Subcutaneous abdominal adipose tissue (tissue), 5 donors: ENCODE data around the gene ADARB2.

Experiments
- H3K27ac ChIP-seq: one replicate; pipeline ENCODE4 v1.7.0; 2013; ENCODE audit warnings: low read depth, mild to moderate bottlenecking, inconsistent platforms, low read length, moderate library complexity
- H3K27me3 ChIP-seq, 5 donors: one replicate each; pipeline ENCODE4 v1.7.0; 2013; ENCODE audit warnings: low read length in 5 of 5, inconsistent platforms in 1 of 5; ENCODE audit not compliant: control insufficient read depth in 5 of 5, insufficient read depth in 4 of 5
- H3K36me3 ChIP-seq, 5 donors: one replicate each; pipeline ENCODE4 v1.7.0; 2013; ENCODE audit warnings: low read length in 5 of 5; ENCODE audit not compliant: control insufficient read depth in 5 of 5, insufficient read depth in 5 of 5
- H3K4me1 ChIP-seq, 5 donors: one replicate each; pipeline ENCODE4 v1.7.0; 2013; ENCODE audit warnings: low read length in 5 of 5, mild to moderate bottlenecking in 3 of 5, moderate library complexity in 1 of 5; ENCODE audit not compliant: control insufficient read depth in 5 of 5, insufficient read depth in 5 of 5
- H3K4me3 ChIP-seq, 5 donors: one replicate each; pipeline ENCODE4 v1.7.0; 2013; ENCODE audit warnings: low read length in 5 of 5, low read depth in 1 of 5
- H3K9ac ChIP-seq, 5 donors: one replicate each; pipeline ENCODE4 v1.7.0; 2013; ENCODE audit warnings: low read length in 5 of 5, mild to moderate bottlenecking in 4 of 5, moderate library complexity in 3 of 5
- H3K9me3 ChIP-seq, 5 donors: one replicate each; pipeline ENCODE4 v1.7.0; 2013; ENCODE audit warnings: low read length in 5 of 5; ENCODE audit not compliant: control insufficient read depth in 5 of 5
- donor health status: healthy.
- donor health status: healthy.
- donor health status: healthy.
- donor health status: healthy.
- donor health status: healthy.

ADARB2 gene

DNA sequence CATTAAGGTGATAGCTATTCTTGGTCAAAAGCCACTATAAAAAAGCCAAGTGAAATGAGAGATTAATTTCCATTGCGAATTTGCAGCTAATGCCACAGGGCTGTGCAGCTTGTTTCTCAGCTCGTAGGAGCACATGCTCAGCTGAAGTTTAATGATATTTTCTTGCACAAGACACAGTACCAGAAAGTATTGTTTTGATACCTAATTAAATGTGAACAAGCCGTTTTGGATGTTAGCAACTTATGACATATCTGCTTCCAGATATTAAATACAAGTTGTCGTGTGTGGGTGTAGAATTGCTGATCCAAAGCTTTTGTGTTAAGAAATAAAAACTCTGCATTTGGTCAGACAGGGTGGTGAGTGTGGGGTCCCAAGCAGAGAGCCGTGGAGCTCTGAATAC is 47.2 kb downstream of the ADARB2 start:
- no peak overlapping the region for H3K27ac ChIP-seq
- peaks cover 0 to 5% (median 0%) of the 10 kb centered on the region in 5 donors for H3K9me3 ChIP-seq
- no peak overlapping the region for H3K9ac ChIP-seq
- peaks cover 0 to 4% (median 0%) of the 10 kb centered on the region in 5 donors for H3K27me3 ChIP-seq
- H3K4me1 ChIP-seq, result no peaks in the 10 kb centered on the region
- H3K4me3 ChIP-seq, result no peak overlapping the region
- H3K36me3 ChIP-seq, result no peaks in the 10 kb centered on the region

DNA sequence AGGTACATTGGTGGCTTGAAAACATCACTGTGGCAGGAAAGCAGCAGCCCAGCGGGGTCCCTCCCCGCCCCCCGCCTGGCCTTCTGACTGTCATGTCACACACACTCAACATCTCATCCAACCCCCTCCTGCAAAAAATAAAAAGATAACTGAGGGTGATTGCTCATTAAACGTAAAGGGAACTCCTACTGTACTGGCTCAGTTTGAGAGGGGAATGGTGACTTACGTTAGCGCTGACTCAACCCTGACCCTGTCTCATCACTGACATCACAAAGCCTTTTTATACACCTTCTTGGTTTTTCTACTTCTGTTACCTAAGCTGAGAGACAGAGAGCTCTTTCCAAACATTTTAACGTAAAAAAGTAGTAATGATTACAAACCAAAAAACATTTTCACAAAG is 48.8 kb downstream of the ADARB2 start:
- Histone ChIP-seq H3K27me3 (peaks cover 0 to 5% (median 0%) of the 10 kb centered on the region in 5 donors), H3K36me3 (no peaks in the 10 kb centered on the region), H3K9me3 (peaks cover 0 to 5% (median 0%) of the 10 kb centered on the region in 5 donors), H3K27ac (no peak overlapping the region), H3K9ac (no peak overlapping the region), H3K4me3 (no peak overlapping the region), H3K4me1 (no peaks in the 10 kb centered on the region)

- Histone ChIP-seq H3K9me3 (peaks cover 0 to 5% (median 0%) of the 10 kb centered on the region in 5 donors), H3K4me1 (no peaks in the 10 kb centered on the region), H3K4me3 (no peak overlapping the region), H3K27ac (no peak overlapping the region), H3K27me3 (peaks cover 0 to 5% (median 0%) of the 10 kb centered on the region in 5 donors), H3K36me3 (no peaks in the 10 kb centered on the region), H3K9ac (no peak overlapping the region)
These were observed 49.6 kb downstream of the ADARB2 start for GRCh38 chr10:1687623-1688150.

DNA sequence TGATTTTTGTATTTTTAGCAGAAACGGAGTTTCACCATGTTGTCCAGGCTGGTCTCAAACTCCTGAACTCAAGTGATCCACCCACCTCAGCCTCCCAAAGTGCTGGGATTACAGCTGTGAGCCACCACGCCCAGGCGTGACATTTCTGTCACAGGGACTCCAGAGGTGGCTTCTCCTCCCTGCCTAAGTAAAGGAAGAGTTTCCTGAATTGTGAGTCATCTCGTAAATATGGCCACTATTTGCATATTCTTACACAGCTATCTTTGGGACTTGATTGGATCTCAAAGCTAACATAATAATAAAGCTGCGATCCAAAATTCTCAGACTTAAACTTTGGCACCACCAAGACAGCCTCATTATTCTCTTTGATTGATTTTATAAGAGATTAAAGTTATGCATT is 50.1 kb downstream of the ADARB2 start:
- Histone ChIP-seq H3K36me3 (no peaks in the 10 kb centered on the region), H3K27me3 (peaks cover 0 to 5% (median 0%) of the 10 kb centered on the region in 5 donors), H3K27ac (no peak overlapping the region), H3K4me1 (no peaks in the 10 kb centered on the region), H3K9ac (no peak overlapping the region), H3K9me3 (peaks cover 0 to 5% (median 0%) of the 10 kb centered on the region in 5 donors), H3K4me3 (no peak overlapping the region)

GRCh38 chr10:1686491-1686749 is 50.9 kb downstream of the ADARB2 start:
- Histone ChIP-seq H3K27ac (no peak overlapping the region), H3K4me1 (no peaks in the 10 kb centered on the region), H3K36me3 (no peaks in the 10 kb centered on the region), H3K9ac (no peak overlapping the region), H3K4me3 (no peak overlapping the region), H3K9me3 (peaks cover 0 to 5% (median 0%) of the 10 kb centered on the region in 5 donors), H3K27me3 (peaks cover 0 to 5% (median 2%) of the 10 kb centered on the region in 5 donors)

- Histone ChIP-seq H3K4me3 (no peak overlapping the region), H3K9me3 (peaks cover 0 to 5% (median 0%) of the 10 kb centered on the region in 5 donors), H3K27me3 (peaks cover 0 to 5% (median 2%) of the 10 kb centered on the region in 5 donors), H3K36me3 (no peaks in the 10 kb centered on the region), H3K9ac (no peak overlapping the region), H3K4me1 (no peaks in the 10 kb centered on the region), H3K27ac (no peak overlapping the region)
These were observed 51.4 kb downstream of the ADARB2 start for GRCh38 chr10:1685699-1686490.

DNA sequence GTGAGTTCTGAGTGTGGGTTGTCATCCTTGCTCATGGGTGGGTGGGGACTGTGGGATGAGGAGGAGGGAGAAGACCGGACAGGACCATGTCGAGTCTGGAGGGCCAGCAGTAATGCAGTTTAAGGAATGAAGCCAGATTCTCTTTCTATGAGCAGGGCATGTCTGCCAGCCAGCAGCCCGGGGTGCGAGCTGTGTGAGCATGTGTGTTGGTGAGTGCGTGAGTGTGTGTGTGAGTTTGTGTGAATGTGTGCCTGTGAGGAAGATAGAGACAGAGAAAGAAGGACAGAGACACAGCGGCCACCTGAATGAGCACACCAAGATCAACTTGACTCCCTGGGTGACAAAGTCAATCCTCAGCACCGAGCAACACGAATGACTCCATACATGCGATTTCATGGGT is 52.3 kb downstream of the ADARB2 start:
- no peak overlapping the region for H3K27ac ChIP-seq
- H3K36me3 ChIP-seq, result no peaks in the 10 kb centered on the region
- H3K4me3 ChIP-seq, result no peak overlapping the region
- no peaks in the 10 kb centered on the region for H3K4me1 ChIP-seq
- H3K9ac ChIP-seq, result no peak overlapping the region
- peaks cover 0 to 5% (median 0%) of the 10 kb centered on the region in 5 donors for H3K9me3 ChIP-seq
- H3K27me3 ChIP-seq, result peaks cover 0 to 3% (median 2%) of the 10 kb centered on the region in 5 donors

DNA sequence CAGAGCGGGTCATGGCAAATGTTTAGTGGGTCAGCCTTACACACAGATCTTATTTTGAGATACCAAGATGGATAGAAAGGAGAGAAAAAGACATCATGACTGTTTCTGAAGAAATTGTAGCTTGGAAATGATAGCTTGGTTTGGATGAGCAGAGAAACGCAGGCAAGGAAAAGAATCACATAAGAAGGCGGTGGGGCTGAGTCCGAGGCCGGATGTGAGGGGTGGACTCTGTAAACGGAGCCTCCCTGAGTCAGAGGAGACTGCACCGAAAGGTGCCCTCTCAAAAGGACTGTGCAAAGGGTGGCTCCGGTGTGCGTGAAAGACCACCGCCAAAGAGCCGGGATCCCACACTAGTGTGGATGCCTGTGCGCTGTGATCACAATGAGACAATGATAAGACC is 53.7 kb downstream of the ADARB2 start:
- peaks cover 0 to 10% (median 2%) of the 10 kb centered on the region in 5 donors for H3K27me3 ChIP-seq
- H3K36me3 ChIP-seq, result no peaks in the 10 kb centered on the region
- H3K4me1 ChIP-seq, result no peaks in the 10 kb centered on the region
- H3K27ac ChIP-seq, result no peak overlapping the region
- H3K4me3 ChIP-seq, result no peak overlapping the region
- no peaks in the 10 kb centered on the region for H3K9me3 ChIP-seq
- no peak overlapping the region for H3K9ac ChIP-seq

- Histone ChIP-seq H3K9me3 (no peaks in the 10 kb centered on the region), H3K27me3 (peaks cover 0 to 9% (median 3%) of the 10 kb centered on the region in 5 donors), H3K36me3 (no peaks in the 10 kb centered on the region), H3K9ac (no peak overlapping the region), H3K4me3 (no peak overlapping the region), H3K27ac (no peak overlapping the region), H3K4me1 (no peaks in the 10 kb centered on the region)
These were observed 57.3 kb downstream of the ADARB2 start for GRCh38 chr10:1679821-1680650.

- Histone ChIP-seq H3K4me1 (no peaks in the 10 kb centered on the region), H3K9me3 (no peaks in the 10 kb centered on the region), H3K27ac (no peak overlapping the region)
These were observed 59.2 kb downstream of the ADARB2 start for GRCh38 chr10:1678084-1678483.

More at GRCh38 chr10:1678084-1678483, 59.2 kb downstream of the ADARB2 start:
- H3K36me3 ChIP-seq, result no peaks in the 10 kb centered on the region
- no peak overlapping the region for H3K9ac ChIP-seq
- peaks cover 0 to 8% (median 3%) of the 10 kb centered on the region in 5 donors for H3K27me3 ChIP-seq
- no peak overlapping the region for H3K4me3 ChIP-seq
